ENCODE data around the gene WIPF1. TPM values are rescaled to one million over a fixed set of nuclear protein-coding genes. Genes with fewer than 3 reads are reported as not detected.

WIPF1 gene
- total and polyA plus RNA-seq, 2 experiments from 2014 or later, result 8.3 to 16.7 TPM

DNA sequence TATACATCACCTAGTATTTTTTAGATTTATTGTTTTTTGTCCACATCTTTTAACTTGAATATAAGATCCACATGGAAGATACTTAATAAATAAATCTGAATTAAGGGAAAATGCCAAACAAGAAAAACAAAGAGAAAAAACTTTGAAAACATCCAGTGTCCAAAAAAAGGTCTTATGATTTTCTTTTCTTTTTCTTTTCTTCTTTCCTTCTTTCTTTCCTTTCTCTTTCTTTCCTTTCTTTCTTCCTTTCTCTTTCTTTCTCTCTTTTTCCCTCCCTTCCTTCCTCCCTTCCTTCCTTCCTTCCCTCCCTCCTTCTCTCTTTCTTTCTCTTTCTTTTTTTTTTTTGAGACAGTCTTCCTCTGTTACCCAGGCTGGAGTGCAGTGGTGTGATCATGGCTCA, 29.6 kb upstream of the WIPF1 start:
- Histone ChIP-seq H3K27ac (no peak overlapping the region), H3K36me3 (no peaks in the 10 kb centered on the region), H3K9me3 (ENCODE audit: low read depth) (no peaks in the 10 kb centered on the region), H3K4me1 (ENCODE audit: low read depth) (no peaks in the 10 kb centered on the region), H3K4me3 (no peak overlapping the region), H3K27me3 (no peaks in the 10 kb centered on the region)
- no peak for DNase-seq (ENCODE audit: low read depth in 1 of 2, low spot score in 1 of 2)
- TF ChIP-seq, protein P1, sequence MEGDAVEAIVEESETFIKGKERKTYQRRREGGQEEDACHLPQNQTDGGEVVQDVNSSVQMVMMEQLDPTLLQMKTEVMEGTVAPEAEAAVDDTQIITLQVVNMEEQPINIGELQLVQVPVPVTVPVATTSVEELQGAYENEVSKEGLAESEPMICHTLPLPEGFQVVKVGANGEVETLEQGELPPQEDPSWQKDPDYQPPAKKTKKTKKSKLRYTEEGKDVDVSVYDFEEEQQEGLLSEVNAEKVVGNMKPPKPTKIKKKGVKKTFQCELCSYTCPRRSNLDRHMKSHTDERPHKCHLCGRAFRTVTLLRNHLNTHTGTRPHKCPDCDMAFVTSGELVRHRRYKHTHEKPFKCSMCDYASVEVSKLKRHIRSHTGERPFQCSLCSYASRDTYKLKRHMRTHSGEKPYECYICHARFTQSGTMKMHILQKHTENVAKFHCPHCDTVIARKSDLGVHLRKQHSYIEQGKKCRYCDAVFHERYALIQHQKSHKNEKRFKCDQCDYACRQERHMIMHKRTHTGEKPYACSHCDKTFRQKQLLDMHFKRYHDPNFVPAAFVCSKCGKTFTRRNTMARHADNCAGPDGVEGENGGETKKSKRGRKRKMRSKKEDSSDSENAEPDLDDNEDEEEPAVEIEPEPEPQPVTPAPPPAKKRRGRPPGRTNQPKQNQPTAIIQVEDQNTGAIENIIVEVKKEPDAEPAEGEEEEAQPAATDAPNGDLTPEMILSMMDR (IDR thresholded peaks at IDR 0.05; ENCODE audit: low read depth, low read length), result no peak

- H3K36me3 ChIP-seq, result no peaks in the 10 kb centered on the region
- no peaks in the 10 kb centered on the region for H3K27me3 ChIP-seq
- H3K27ac ChIP-seq, result no peak overlapping the region
- no peak overlapping the region for H3K4me3 ChIP-seq
- no peaks in the 10 kb centered on the region for H3K9me3 ChIP-seq (ENCODE audit: low read depth)
- no peak for DNase-seq (ENCODE audit: low read depth in 1 of 2, low spot score in 1 of 2)
- TF ChIP-seq, protein P1 (IDR thresholded peaks at IDR 0.05; ENCODE audit: low read depth, low read length), result no peak
- no peaks in the 10 kb centered on the region for H3K4me1 ChIP-seq (ENCODE audit: low read depth)
Measured at GRCh38 chr2:174624895-174625430, 27.4 kb upstream of the WIPF1 start.

GRCh38 chr2:174623690-174624089, 26.1 kb upstream of the WIPF1 start:
- TF ChIP-seq, protein P1 (IDR thresholded peaks at IDR 0.05; ENCODE audit: low read depth, low read length), result no peak
- Histone ChIP-seq H3K27me3 (no peaks in the 10 kb centered on the region), H3K27ac (no peak overlapping the region), H3K4me1 (ENCODE audit: low read depth) (no peaks in the 10 kb centered on the region), H3K9me3 (ENCODE audit: low read depth) (no peaks in the 10 kb centered on the region), H3K36me3 (no peaks in the 10 kb centered on the region), H3K4me3 (no peak overlapping the region)
- no peak for DNase-seq (ENCODE audit: low read depth in 1 of 2, low spot score in 1 of 2)

DNA sequence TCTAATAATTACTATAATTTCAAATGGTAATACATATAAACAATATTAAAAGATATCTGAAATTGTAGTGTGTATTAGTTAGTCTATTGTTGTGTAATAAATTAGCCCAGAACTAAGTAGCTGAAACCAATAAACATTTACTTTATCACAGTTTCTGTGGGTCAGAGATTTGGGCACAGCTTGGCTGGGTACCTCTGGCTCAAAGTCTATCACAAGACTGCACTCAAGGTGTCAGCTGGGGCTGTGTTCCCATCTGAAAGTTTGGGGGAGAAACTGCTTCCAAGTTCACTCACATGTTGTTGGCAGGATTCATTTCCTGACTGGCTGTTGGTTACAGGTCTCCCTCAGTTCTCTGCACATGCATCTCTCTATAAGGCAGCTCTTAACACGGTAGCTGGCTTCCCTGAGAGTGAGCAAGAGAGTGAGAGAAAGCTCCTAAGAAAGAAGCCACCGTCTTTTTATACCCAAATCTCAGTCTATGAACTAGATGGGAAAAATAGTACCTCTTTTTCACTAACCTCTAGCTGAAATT, 25.6 kb upstream of the WIPF1 start:
- H3K27ac ChIP-seq, result no peak overlapping the region
- DNase-seq (ENCODE audit: low read depth in 1 of 2, low spot score in 1 of 2), result no peak
- H3K9me3 ChIP-seq (ENCODE audit: low read depth), result no peaks in the 10 kb centered on the region
- H3K4me1 ChIP-seq (ENCODE audit: low read depth), result no peaks in the 10 kb centered on the region
- H3K36me3 ChIP-seq, result no peaks in the 10 kb centered on the region
- TF ChIP-seq, protein P1 (IDR thresholded peaks at IDR 0.05; ENCODE audit: low read depth, low read length), result no peak
- H3K27me3 ChIP-seq, result no peaks in the 10 kb centered on the region
- H3K4me3 ChIP-seq, result no peak overlapping the region

DNA sequence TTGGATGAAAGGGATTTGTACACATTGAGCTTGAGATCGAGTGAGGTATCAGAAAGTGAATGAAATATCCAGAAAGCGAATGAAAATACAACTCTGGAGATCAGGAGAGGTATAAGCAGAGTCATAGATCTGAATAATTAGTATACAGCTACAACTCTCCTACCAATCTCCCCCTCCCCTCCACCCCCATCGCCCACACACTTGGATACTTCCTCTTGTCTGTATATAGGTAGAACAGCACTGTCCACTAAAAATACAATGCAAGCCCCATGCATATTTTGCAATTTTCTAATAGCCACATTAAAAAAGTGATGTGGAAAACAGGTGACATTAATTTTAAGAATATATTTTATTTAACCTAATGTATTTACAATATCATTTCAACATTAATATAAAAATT, 23.7 kb upstream of the WIPF1 start:
- no peak for DNase-seq (ENCODE audit: low read depth in 1 of 2, low spot score in 1 of 2)
- no peak overlapping the region for H3K4me3 ChIP-seq

More for the DNA sequence above, 23.7 kb upstream of the WIPF1 start:
- H3K27ac ChIP-seq, result no peak overlapping the region
- no peaks in the 10 kb centered on the region for H3K27me3 ChIP-seq
- no peaks in the 10 kb centered on the region for H3K36me3 ChIP-seq
- no peaks in the 10 kb centered on the region for H3K4me1 ChIP-seq (ENCODE audit: low read depth)
- no peaks in the 10 kb centered on the region for H3K9me3 ChIP-seq (ENCODE audit: low read depth)
- TF ChIP-seq, protein P1 (IDR thresholded peaks at IDR 0.05; ENCODE audit: low read depth, low read length), result no peak
